Astrocyte of the cerebellum (primary cell): ENCODE data around the gene TNNC1.

ENCODE experiments used
- DNase-seq: peaks from one replicate; pipeline ENCODE4 v3.0.0-alpha.2; 2011; ENCODE audit warnings: low read depth
- H3K4me3 ChIP-seq: 2 replicates; pipeline ENCODE4 v1.5.1; 2011; ENCODE audit warnings: mild to moderate bottlenecking, low read depth, low read length, moderate library complexity
- in situ Hi-C: cut with HindIII; loops from 2 replicates; pipeline ENCODE4 v1.10.0; 2017; ENCODE audit warnings: low sequenced_read_pairs
- TF ChIP-seq, protein P1 (sequence below): IDR thresholded peaks from 2 replicates; pipeline ENCODE4 v1.5.1; 2012; ENCODE audit warnings: low read length, low read depth, moderate library complexity, mild to moderate bottlenecking; ENCODE audit errors: missing control alignments

The TNNC1 gene

GRCh38 chr3:52405066-52405465 lies 48.8 kb downstream of the TNNC1 start:
- TF ChIP-seq, protein P1, sequence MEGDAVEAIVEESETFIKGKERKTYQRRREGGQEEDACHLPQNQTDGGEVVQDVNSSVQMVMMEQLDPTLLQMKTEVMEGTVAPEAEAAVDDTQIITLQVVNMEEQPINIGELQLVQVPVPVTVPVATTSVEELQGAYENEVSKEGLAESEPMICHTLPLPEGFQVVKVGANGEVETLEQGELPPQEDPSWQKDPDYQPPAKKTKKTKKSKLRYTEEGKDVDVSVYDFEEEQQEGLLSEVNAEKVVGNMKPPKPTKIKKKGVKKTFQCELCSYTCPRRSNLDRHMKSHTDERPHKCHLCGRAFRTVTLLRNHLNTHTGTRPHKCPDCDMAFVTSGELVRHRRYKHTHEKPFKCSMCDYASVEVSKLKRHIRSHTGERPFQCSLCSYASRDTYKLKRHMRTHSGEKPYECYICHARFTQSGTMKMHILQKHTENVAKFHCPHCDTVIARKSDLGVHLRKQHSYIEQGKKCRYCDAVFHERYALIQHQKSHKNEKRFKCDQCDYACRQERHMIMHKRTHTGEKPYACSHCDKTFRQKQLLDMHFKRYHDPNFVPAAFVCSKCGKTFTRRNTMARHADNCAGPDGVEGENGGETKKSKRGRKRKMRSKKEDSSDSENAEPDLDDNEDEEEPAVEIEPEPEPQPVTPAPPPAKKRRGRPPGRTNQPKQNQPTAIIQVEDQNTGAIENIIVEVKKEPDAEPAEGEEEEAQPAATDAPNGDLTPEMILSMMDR: no peak
- in situ Hi-C loops: no loop called here
- DNase-seq: no peak
- no peak overlapping the region for H3K4me3 ChIP-seq

GRCh38 chr3:52404391-52404790 lies 49.5 kb downstream of the TNNC1 start:
- in situ Hi-C loops: no loop called here
- H3K4me3 ChIP-seq: no peak overlapping the region
- DNase-seq: no peak
- TF ChIP-seq, protein P1: no peak

DNA sequence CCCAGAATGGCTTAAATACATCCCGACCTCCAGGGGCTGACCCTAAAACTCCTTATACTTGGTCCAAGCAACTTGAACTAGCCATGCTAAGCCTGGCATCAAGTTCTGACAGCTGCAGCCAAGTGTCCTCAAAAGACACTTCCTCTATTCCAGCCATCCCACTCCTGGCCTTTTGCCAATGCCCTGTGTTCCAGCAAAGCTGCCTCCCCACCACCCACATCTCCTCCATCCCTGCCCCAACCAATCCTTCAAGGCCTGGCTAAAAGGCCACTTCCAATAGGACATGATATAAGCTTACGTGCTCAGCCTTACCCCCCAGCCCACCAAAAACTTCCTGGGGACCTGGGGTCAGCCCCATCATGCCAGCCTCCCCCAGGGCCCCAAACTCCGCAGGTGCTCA lies 49.9 kb downstream of the TNNC1 start:
- no peak for DNase-seq

GRCh38 chr3:52403271-52403841 lies 50.5 kb downstream of the TNNC1 start:
- in situ Hi-C loops: no loop called here
- no peak overlapping the region for H3K4me3 ChIP-seq
- TF ChIP-seq, protein P1: no peak
- DNase-seq: no peak

More for the DNA sequence above, 49.9 kb downstream of the TNNC1 start:
- in situ Hi-C loops: no loop called here
- TF ChIP-seq, protein P1: no peak
- H3K4me3 ChIP-seq: no peak overlapping the region

DNA sequence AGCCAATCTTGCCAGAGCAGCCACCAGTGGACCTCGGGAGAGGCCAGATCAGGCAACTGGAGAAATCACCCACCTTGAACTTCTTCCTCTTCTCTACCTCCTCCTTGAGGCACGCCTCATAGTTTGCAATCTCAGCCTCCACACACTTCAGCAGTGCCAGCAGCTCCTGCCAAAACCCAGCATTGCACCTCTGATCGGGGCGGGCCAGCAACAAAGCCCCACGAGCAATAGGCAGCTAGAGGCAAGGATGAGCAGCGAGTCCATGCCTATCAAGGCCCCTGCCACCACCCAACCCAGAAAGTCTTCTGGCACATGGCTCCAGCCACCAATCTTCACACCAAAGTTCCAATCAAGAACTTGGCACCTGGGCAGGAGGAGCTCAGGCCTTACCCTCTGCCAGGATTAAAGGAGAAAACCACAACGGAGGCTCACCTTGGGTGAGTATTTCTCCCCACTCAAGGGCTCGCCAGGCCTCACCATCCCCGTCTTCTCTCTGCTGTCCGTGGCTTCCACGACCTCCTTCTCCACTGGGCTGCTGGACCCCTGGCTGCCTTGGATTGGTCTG lies 51.1 kb downstream of the TNNC1 start:
- in situ Hi-C loops: no loop called here
- TF ChIP-seq, protein P1: no peak
- no peak for DNase-seq
- no peak overlapping the region for H3K4me3 ChIP-seq

DNA sequence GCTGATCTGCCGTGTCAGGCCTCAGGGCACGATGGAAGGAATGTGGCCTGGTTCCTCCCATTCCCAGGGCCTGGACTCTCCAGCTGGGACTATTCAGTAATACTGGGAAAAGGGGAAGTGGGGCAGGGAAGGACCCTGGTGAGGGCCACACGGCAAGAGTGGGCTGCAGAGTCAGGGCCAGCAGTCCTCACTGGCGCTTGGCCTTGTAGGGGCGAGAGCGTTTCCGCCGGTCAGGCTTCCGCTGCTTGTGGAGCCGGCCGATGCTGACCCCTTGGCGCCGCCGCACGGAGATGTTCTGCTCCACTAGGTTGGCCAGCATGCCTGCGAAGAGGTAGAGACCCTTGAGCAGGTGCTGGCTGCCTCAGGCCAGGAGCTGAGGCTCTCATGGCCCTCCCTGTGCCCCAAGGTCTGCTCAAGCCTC lies 51.7 kb downstream of the TNNC1 start:
- H3K4me3 ChIP-seq: no peak overlapping the region
- no peak for DNase-seq
- TF ChIP-seq, protein P1: no peak
- in situ Hi-C loops: no loop called here
